ENCODE data around the gene TMEM97.
"Not testable (repeated sequence)": the region's sequence is repeated elsewhere in the genome, so short reads cannot be mapped to it uniquely, and the experiment has no call there.

TMEM97 gene

GRCh38 chr17:28338769-28339212 lies 19.8 kb downstream of the TMEM97 start:
- not testable (repeated sequence) for DNase-seq

- no peak for DNase-seq
Measured at GRCh38 chr17:28339431-28339830, 20.4 kb downstream of the TMEM97 start.

DNA sequence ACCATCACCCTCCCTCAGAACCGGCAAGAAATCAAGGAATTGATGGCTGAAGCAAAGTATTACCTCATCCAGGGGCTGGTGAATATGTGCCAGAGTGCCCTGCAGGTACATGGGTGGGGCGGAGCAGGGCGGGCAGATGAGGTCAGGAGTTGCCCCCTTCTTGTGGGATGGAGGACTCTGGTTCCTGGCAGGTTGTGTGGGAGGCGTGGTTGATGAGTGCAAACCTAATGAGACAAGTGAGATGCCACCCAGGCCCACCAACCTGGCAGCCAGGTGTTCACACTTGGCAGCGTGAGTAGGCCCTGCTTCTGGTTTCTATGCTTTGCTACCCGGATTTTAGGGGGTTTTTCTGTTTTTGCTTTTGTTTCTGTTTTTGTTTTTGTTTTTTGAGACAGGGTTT lies 21.4 kb downstream of the TMEM97 start:
- no peak for DNase-seq

GRCh38 chr17:28341516-28341915 lies 22.5 kb downstream of the TMEM97 start:
- no peak for DNase-seq

- DNase-seq: no peak
Measured at GRCh38 chr17:28342313-28342712, 23.3 kb downstream of the TMEM97 start.

GRCh38 chr17:28343491-28343932 lies 24.5 kb downstream of the TMEM97 start:
- no peak for DNase-seq

DNA sequence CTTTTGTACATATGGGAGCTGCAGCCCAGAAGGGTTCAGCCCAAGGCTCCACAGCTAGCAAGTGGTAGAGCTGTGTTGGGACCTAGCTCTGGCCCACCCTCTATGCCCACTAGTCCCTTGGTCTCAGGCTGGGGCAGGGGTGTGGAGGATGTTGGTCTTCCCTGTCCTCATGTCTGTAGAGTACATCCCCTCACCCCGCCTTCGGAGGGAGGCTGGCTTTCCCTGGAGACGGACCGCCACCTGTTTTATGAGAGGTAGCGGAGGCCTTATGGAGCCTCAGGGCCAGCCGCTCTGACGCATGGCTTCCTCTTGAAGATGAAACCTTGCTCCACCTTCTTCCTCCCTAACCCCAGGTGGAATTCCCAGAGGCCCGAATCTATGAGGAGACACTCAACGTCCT lies 25.0 kb downstream of the TMEM97 start:
- DNase-seq: no peak

DNA sequence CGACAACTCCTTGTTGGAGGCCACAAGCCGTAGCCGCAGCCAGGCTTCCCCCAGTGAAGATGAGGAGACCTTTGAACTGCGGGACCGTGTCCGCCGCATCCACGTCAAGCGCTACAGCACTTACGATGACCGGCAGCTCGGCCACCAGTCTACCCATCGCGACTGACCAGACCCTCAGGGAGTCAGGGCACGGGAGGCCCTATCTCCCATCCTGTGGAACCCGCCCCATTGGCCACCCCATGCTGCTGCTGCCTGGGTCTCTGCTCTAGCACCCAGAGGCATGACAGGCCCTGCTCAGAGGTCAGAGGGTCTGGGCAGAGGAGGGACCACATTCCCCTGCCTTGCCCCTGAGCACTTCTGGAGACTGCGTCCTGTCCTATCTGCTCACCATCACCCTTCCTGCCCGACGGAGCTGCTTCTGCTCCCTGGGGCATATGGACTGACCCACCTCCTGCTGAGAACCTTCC lies 25.5 kb downstream of the TMEM97 start:
- DNase-seq: no peak

GRCh38 chr17:28345419-28346198 lies 26.6 kb downstream of the TMEM97 start:
- DNase-seq: no peak

- no peak for DNase-seq
Measured at GRCh38 chr17:28346199-28346580, 27.2 kb downstream of the TMEM97 start.

- DNase-seq: no peak
Measured at GRCh38 chr17:28346746-28347246, 27.8 kb downstream of the TMEM97 start.

DNA sequence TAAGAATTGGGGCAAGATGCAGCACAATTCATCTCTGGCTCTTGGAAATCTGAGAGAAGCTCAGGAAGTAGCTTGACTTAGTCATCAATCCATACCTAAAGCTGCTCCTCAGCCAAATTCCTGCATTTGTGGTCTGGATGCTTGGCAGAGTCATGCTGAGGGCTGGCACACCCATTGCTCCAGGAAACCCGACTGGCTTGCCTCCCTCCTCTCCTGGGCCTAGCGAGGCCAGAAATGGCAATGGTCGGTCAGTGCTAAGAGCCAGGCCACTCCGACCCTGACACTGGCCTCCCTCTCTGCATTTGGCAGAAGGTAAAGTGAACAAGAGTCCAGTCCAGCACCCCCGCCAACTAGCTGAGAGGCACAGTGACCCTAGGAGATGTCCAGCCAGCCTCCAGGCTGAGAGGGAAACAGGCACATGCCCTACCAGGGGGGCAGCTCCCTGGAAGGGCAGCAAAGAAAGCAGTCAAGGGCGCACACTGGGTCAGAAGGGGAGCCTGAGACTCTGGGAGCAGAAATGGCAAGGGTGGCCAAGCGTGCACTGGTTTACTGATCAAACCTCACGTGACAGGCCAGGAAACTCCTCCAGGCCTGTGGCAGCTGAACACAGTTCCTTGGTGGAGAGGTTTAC lies 28.4 kb downstream of the TMEM97 start:
- DNase-seq: no peak

- DNase-seq: no peak
Measured at GRCh38 chr17:28348979-28349378, 30.0 kb downstream of the TMEM97 start.

DNA sequence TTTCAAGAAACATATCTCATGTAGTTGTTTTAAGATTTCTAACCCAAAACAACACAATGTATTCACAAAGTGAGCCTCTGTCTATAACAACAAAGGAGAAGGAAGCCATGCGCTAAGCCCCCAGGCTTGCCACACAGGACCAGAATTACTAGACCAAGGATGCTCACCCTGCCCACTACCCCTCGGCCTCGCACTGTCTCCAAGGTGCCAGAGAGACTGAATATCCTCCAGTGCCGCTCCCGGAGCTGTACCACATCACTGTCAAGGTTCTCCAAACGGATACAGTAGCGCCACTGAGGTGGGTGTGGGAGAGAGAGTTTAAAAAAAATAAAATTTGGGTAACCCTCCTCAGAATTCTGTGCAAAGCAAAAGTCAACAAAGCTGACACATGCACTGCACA lies 31.3 kb downstream of the TMEM97 start:
- no peak for DNase-seq

GRCh38 chr17:28357061-28357900 lies 38.3 kb downstream of the TMEM97 start, which contains the start of gene POLDIP2:
Gene POLDIP2, minus strand, starts transcription at chr17:28357527. Its CDS starts 79 bp downstream, at chr17:28357448.
- DNase-seq: peak; percentile 38 to 55

GRCh38 chr17:28357901-28358197 lies 38.8 kb downstream of the TMEM97 start:
- DNase-seq: no peak

DNA sequence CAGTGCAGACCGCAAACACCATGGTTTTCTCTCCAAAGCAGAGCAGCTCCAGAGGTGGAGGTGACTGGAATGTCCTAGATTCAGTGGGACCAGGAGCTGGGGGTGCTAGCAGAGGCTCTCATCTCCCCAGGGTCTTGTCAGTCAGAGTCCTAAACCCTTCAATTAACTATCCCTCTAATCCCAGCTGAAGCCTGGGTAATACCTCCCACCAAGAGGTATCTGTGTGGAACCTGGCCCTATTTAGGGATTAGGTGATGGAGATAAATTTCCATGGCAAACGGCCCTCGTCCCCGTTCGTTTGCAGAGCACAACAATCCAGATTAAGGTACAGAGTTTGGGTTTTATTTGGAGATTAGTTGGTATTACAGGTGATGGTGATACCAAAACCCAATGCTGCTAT lies 44.2 kb downstream of the TMEM97 start:
- no peak for DNase-seq

DNA sequence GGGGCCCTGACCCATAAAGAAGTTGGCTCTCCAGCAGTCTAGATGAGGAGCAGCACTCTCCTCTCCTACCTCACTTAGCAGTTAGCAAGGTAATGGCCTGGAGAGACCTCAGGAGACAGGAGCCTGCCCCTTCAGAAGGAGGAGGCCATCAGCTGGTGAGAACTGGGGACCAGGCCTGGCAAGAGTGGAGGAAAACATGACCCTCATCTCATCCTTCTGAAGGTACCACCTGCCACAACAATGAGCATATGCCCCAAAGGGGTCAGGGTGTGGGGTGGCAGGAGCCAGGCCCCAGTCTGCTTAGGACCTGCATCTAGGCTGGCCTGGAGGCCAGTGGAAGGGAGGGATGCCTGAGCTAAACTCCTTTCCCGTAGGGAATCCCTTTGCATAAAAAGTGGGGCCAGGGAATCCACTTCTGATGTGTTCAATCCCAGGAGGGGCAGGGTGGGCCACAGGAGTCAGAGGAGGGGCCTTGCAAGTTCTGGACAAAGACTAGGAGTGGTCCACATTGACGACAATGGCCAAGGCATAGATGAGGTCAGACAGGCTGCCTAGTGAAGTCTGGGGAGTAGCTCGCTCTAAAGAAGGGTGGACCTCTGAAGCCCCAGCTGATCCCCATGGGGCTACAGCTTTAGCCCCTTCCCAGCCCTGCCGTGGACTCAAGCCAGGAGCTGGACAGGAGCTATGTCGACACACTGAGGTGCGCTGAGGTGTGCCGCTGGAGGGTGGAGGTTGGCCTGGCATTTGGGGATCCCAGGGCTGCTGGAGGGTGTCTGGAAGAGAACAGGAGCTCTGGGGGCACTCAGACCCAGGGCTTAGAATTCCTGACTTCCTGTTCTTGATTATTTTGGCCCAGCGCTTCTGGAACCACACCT lies 45.0 kb downstream of the TMEM97 start:
- no peak for DNase-seq

DNA sequence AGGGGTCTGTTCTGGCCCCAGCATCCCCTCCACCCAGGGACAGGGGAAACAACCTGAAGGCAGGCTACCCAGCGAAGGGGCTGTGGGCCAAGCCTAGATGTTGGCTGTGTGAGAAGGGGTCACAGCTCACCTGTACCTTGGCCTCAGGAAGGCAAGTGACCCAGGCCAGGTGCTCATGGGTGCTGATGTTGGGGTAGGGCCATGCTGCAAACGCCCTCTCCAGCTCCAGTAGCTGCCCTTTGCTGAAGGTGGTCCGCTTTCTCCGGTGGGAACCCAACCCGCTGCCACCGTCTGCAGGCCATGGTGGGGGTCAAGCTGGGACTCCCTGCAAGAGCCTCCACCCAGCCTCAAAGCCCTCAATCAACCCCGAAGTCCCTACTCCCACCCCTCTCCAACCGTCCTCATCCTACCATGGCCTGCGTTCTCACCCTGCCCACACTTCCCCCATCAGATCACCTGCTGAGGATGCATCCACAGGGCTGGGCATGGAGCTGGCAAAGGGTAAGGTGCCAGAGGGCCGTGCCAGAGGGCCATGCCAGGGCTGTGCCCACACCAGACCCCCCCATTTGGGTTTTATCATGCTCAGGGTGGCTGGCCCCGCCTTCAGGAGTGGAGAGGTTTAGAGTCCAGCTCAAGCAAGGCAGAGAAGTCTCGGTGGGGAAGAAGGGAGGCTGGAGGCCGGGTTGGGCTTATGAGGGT lies 45.8 kb downstream of the TMEM97 start, which contains the start of gene SEBOX:
SEBOX (minus strand) TSS at position 535 of the 699 bp plus-strand sequence; CDS start at position 487, 48 bp downstream.
- no peak for DNase-seq

DNA sequence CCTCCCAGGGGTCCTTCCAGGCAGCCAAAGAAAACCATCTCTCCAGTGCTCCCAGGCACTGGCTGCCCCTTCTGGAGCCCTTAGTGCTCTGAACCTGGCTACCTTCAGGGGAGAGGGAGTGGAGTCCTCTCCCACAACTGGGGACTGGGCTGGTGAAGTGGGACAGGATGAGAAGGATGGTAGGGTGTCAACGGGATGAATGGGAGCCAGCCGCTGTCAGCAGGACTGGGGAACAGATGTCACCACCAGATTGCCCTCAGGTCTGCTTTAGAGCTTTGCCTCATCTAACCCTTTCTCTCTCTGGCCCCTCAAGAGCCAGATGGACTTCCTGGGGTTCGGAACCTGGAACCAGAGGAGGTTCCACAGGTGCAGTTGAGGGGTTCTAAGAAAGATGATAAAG lies 46.5 kb downstream of the TMEM97 start:
- DNase-seq: no peak

- DNase-seq: no peak
Measured at GRCh38 chr17:28366605-28367004, 47.6 kb downstream of the TMEM97 start.

Data from cerebellar nuclear complex (tissue), 1 donor.